Kidney (tissue), 22 donors: ENCODE measurements around the gene TMEM35B. TPM values are rescaled to one million over a fixed set of nuclear protein-coding genes. Genes with fewer than 3 reads are reported as not detected.
A peak's percentile ranks its signal among the peaks of the same experiment; 100 is the strongest.

Source experiments
- DNase-seq, 5 donors: peaks; one replicate each; pipeline ENCODE4 v3.0.0-alpha.2; 2013 to 2020
- FAIRE-seq: peaks from 2 replicates; lab custom pipeline; 2012; peaks lifted over from hg19 to GRCh38; lab: Jason Lieb, UNC
- H3K27ac ChIP-seq, 2 donors: one replicate each; pipeline ENCODE4 v1.7.0; 2013; ENCODE audit warnings: low read depth in 2 of 2, low read length in 2 of 2, inconsistent platforms in 1 of 2
- H3K27me3 ChIP-seq: one replicate; pipeline ENCODE4 v1.7.1; 2013; ENCODE audit warnings: low read length, inconsistent platforms; ENCODE audit not compliant: control insufficient read depth, insufficient read depth
- H3K36me3 ChIP-seq, 3 donors: one replicate each; pipeline versions ENCODE4 v1.7.0 to v1.7.1; 2013; ENCODE audit warnings: low read length in 3 of 3, control low read depth in 1 of 3, inconsistent platforms in 1 of 3; ENCODE audit not compliant: insufficient read depth in 3 of 3, control insufficient read depth in 2 of 3
- H3K4me1 ChIP-seq, 3 donors: one replicate each; pipeline versions ENCODE4 v1.7.0 to v1.7.1; 2013; ENCODE audit warnings: low read length in 3 of 3, inconsistent platforms in 1 of 3, low read depth in 1 of 3; ENCODE audit not compliant: control insufficient read depth in 2 of 3, insufficient read depth in 2 of 3
- H3K4me3 ChIP-seq, 3 donors: one replicate each; pipeline versions ENCODE4 v1.7.0 to v1.8.1; 2013; ENCODE audit warnings: low read length in 3 of 3, control low read depth in 1 of 3, inconsistent platforms in 1 of 3
- H3K9ac ChIP-seq, 3 donors: one replicate each; pipeline versions ENCODE4 v1.7.0 to v1.7.1; 2013; ENCODE audit warnings: low read length in 3 of 3, control low read depth in 1 of 3, inconsistent platforms in 1 of 3
- H3K9me3 ChIP-seq, 3 donors: one replicate each; pipeline versions ENCODE4 v1.7.0 to v1.7.1; 2013; ENCODE audit warnings: low read length in 3 of 3, control low read depth in 1 of 3, inconsistent platforms in 1 of 3; ENCODE audit not compliant: control insufficient read depth in 2 of 3, insufficient read depth in 1 of 3
- intact Hi-C: fragments of 100-400 bp; cut with DNase I; formaldehyde crosslinking; loops from one replicate; pipeline ENCODE4 v1.11.1; 2022
- long read RNA-seq, 10 donors: library from polyadenylated mRNA in 1 of 10; unstranded in 1 of 10; transcript quantifications; one replicate each; pipeline ENCODE4 v2.0.0 and lab custom pipeline, GENCODE V29; 2021 to 2026
- polyA plus RNA-seq: library from polyadenylated mRNA; stranded (reverse); fragments of 350-450 nt; fragmentation: Illumina TruSeq; extraction: RNeasy Lipid Tissue Mini Kit (QIAGEN cat#74804); gene quantifications from one replicate; pipeline ENCODE4 v1.2.3, GENCODE V29; 2014; ENCODE audit warnings: low read depth, low replicate concordance; ENCODE audit not compliant: insufficient read depth
- total RNA-seq: library from RNA; stranded (reverse); fragmentation: NEBNext Ultra II Directional; extraction: Animal tissue kit (Norgen Biotek cat#: 25700); gene quantifications from one replicate; pipeline ENCODE4 v1.2.1, GENCODE V29; 2021
- TF ChIP-seq, protein P1 (sequence below): IDR thresholded peaks from 3 replicates; pipeline ENCODE4 v1.5.1; 2012; ENCODE audit warnings: mild to moderate bottlenecking, moderate library complexity, borderline replicate concordance; ENCODE audit not compliant: insufficient read depth; ENCODE audit errors: extremely low read depth
- donor health status: control.
- donor health status: control.
- donor health status: control.
- donor health status: control.
- donor health status: control.
- donor health status: DM: yes; HTN: yes; CAD: no.
- donor health status: Normal renal cell carcinoma (clear cell type).

TMEM35B gene
- 44.2 TPM for total RNA-seq
- 48.3 TPM for polyA plus RNA-seq
- long read RNA-seq, donor 1, transcript TMEM35B-201 (3 exons, 922 nt), result major isoform, 20 of 20 reads
- long read RNA-seq, donor 1, partial matches to known transcripts, result 0 of 20 reads
- long read RNA-seq, donor 1, other reads (novel, unspliced or antisense), result 0 of 20 reads
- long read RNA-seq, donor 2, transcript TMEM35B-201 (3 exons, 922 nt), result major isoform, 30 of 44 reads
- long read RNA-seq, donor 2, partial matches to known transcripts, result 14 of 44 reads
- long read RNA-seq, donor 2, other reads (novel, unspliced or antisense), result 0 of 44 reads
- long read RNA-seq, donor 3, transcript TMEM35B-201 (3 exons, 922 nt), result major isoform, 31 of 52 reads
- long read RNA-seq, donor 3, partial matches to known transcripts, result 21 of 52 reads
- long read RNA-seq, donor 3, other reads (novel, unspliced or antisense), result 0 of 52 reads
- long read RNA-seq, donor 4, transcript TMEM35B-201 (3 exons, 922 nt), result major isoform, 36 of 44 reads
- long read RNA-seq, donor 4, partial matches to known transcripts, result 8 of 44 reads
- long read RNA-seq, donor 4, other reads (novel, unspliced or antisense), result 0 of 44 reads
- long read RNA-seq, donor 5, partial matches to known transcripts, result 0 of 3 reads
- long read RNA-seq, donor 5, other reads (novel, unspliced or antisense), result 0 of 3 reads
- long read RNA-seq, donor 6, transcript TMEM35B-201 (3 exons, 922 nt), result major isoform, 65 of 94 reads
- long read RNA-seq, donor 6, partial matches to known transcripts, result 29 of 94 reads
- long read RNA-seq, donor 6, other reads (novel, unspliced or antisense), result 0 of 94 reads
- long read RNA-seq, donor 7, transcript TMEM35B-201 (3 exons, 922 nt), result major isoform, 25 of 25 reads
- long read RNA-seq, donor 7, partial matches to known transcripts, result 0 of 25 reads
- long read RNA-seq, donor 7, other reads (novel, unspliced or antisense), result 0 of 25 reads
- long read RNA-seq, donor 8, transcript TMEM35B-201 (3 exons, 922 nt), result major isoform, 26 of 26 reads
- long read RNA-seq, donor 8, partial matches to known transcripts, result 0 of 26 reads
- long read RNA-seq, donor 8, other reads (novel, unspliced or antisense), result 0 of 26 reads
- long read RNA-seq, donor 9, transcript TMEM35B-201 (3 exons, 922 nt), result major isoform, 15 of 15 reads
- long read RNA-seq, donor 9, partial matches to known transcripts, result 0 of 15 reads
- long read RNA-seq, donor 9, other reads (novel, unspliced or antisense), result 0 of 15 reads
- long read RNA-seq, donor 10, transcript TMEM35B-201 (3 exons, 922 nt), result major isoform, 25 of 32 reads
- long read RNA-seq, donor 10, partial matches to known transcripts, result 7 of 32 reads
- long read RNA-seq, donor 10, other reads (novel, unspliced or antisense), result 0 of 32 reads

DNA sequence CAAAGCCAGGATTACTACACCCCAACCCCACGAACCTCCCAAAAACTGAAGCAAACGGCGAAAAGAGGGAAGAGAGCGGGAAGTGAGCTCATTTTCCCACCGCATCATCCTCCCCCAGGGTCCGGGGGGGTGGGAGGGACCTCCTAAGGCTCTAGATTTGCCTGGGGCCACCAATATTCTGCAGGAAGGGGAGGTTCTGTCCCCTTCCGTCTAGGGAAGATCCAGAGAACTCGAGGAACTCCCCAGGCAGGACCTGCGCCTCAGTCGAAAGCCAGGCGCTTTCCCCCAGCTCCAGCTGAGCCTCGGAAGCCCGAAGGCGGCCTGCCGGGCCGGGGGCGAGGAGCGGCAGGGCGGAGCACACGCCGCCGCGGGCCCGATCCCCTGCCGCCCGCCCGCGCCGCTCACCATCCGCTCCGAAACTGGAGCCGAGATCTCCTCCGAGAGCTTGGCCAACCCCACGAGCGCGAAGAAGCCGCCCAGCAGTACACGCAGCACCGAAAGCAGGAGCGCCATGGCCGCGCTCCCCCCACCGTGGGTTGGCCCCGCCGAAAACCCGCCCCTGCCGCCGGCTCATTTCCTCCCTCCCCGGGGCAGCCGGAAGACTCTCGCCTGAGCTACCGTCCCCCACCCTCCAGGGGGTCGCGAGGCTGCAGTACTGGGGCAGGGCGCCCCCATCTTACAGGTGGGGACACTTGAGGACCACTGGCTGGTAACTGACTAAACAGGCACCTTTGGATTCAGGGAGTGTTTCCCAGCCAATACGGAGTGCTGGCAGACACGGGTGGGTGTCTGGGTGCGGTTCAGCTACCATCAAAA is at the start of gene TMEM35B:
TSS of gene TMEM35B (minus strand) at position 555 of the 816 bp plus-strand sequence. CDS start at position 513, 42 bp downstream.
- FAIRE-seq, result no peak
- intact Hi-C loops, result no loop called here

GRCh38 chr1:35033346-35033745 is 48.2 kb upstream of the TMEM35B start:
- peaks cover 0 to 8% (median 0%) of the 10 kb centered on the region in 3 donors for H3K9me3 ChIP-seq
- intact Hi-C loops, result no loop called here
- TF ChIP-seq, protein P1, sequence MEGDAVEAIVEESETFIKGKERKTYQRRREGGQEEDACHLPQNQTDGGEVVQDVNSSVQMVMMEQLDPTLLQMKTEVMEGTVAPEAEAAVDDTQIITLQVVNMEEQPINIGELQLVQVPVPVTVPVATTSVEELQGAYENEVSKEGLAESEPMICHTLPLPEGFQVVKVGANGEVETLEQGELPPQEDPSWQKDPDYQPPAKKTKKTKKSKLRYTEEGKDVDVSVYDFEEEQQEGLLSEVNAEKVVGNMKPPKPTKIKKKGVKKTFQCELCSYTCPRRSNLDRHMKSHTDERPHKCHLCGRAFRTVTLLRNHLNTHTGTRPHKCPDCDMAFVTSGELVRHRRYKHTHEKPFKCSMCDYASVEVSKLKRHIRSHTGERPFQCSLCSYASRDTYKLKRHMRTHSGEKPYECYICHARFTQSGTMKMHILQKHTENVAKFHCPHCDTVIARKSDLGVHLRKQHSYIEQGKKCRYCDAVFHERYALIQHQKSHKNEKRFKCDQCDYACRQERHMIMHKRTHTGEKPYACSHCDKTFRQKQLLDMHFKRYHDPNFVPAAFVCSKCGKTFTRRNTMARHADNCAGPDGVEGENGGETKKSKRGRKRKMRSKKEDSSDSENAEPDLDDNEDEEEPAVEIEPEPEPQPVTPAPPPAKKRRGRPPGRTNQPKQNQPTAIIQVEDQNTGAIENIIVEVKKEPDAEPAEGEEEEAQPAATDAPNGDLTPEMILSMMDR, result no peak
- H3K36me3 ChIP-seq, result no peaks in the 10 kb centered on the region
- no peak overlapping the region for H3K27ac ChIP-seq
- H3K27me3 ChIP-seq, result no peaks in the 10 kb centered on the region
- no peak overlapping the region for H3K4me3 ChIP-seq
- no peak for FAIRE-seq
- no peak overlapping the region for H3K9ac ChIP-seq
- peaks cover 0 to 3% (median 0%) of the 10 kb centered on the region in 3 donors for H3K4me1 ChIP-seq
- no peak for DNase-seq

More for the DNA sequence above, at the start of gene TMEM35B:
- Histone ChIP-seq H3K36me3 (peaks cover 0 to 2% (median 0%) of the 10 kb centered on the region in 3 donors), H3K27me3 (no peaks in the 10 kb centered on the region), H3K27ac (peak within 1 kb of the TSS; percentile 87 to 95), H3K4me1 (peaks cover 0 to 11% (median 4%) of the 10 kb centered on the region in 3 donors), H3K9ac (peak within 1 kb of the TSS; percentile 59 to 84 (median 79)), H3K4me3 (peak within 1 kb of the TSS; percentile 65 to 86 (median 81)), H3K9me3 (no peaks in the 10 kb centered on the region)
- TF ChIP-seq, protein P1, result no peak
- DNase-seq, result peak; percentile 53 to 92 (median 71)

- H3K9ac ChIP-seq, result no peak overlapping the region
- intact Hi-C loops, result no loop called here
- no peak overlapping the region for H3K27ac ChIP-seq
- DNase-seq (no peak), FAIRE-seq (no peak)
- no peaks in the 10 kb centered on the region for H3K27me3 ChIP-seq
- H3K36me3 ChIP-seq, result peaks cover 0 to 3% (median 0%) of the 10 kb centered on the region in 3 donors
- H3K4me3 ChIP-seq, result peak overlapping the region; percentile 98 to 100 (median 99)
- H3K4me1 ChIP-seq, result peaks cover 0 to 3% (median 0%) of the 10 kb centered on the region in 3 donors
- peaks cover 0 to 8% (median 0%) of the 10 kb centered on the region in 3 donors for H3K9me3 ChIP-seq
- TF ChIP-seq, protein P1, result no peak
Measured at GRCh38 chr1:35032384-35032739, 47.2 kb upstream of the TMEM35B start.
